ENCODE measurements around the gene SYNRG.

The SYNRG gene

GRCh38 chr17:37562016-37562745 is 47.0 kb downstream of the SYNRG start:
- H3K27me3 ChIP-seq (ENCODE audit: control insufficient read depth, insufficient read depth, low read length), result no peaks in the 10 kb centered on the region
- H3K9me3 ChIP-seq (ENCODE audit: control insufficient read depth, insufficient read depth, low read length), result no peaks in the 10 kb centered on the region
- H3K27ac ChIP-seq (ENCODE audit: low read depth, low read length), result no peak overlapping the region
- H3K4me3 ChIP-seq (ENCODE audit: low read depth, low read length), result no peak overlapping the region
- H3K9ac ChIP-seq (ENCODE audit: low read depth, low read length), result no peak overlapping the region
- peaks cover 52% of the 10 kb centered on the region for H3K36me3 ChIP-seq (ENCODE audit: control insufficient read depth, insufficient read depth, low read length)
- H3K4me1 ChIP-seq (ENCODE audit: control insufficient read depth, insufficient read depth, low read length), result peaks cover 13% of the 10 kb centered on the region

GRCh38 chr17:37558299-37558698 is 50.9 kb downstream of the SYNRG start:
- Histone ChIP-seq H3K27me3 (ENCODE audit: control insufficient read depth, insufficient read depth, low read length) (no peaks in the 10 kb centered on the region), H3K36me3 (ENCODE audit: control insufficient read depth, insufficient read depth, low read length) (peaks cover 43% of the 10 kb centered on the region), H3K27ac (ENCODE audit: low read depth, low read length) (no peak overlapping the region), H3K4me1 (ENCODE audit: control insufficient read depth, insufficient read depth, low read length) (peaks cover 13% of the 10 kb centered on the region), H3K9me3 (ENCODE audit: control insufficient read depth, insufficient read depth, low read length) (no peaks in the 10 kb centered on the region), H3K4me3 (ENCODE audit: low read depth, low read length) (no peak overlapping the region), H3K9ac (ENCODE audit: low read depth, low read length) (no peak overlapping the region)

- no peak overlapping the region for H3K27ac ChIP-seq (ENCODE audit: low read depth, low read length)
These were observed 51.7 kb downstream of the SYNRG start for GRCh38 chr17:37557482-37557881.

GRCh38 chr17:37555386-37555785 is 53.8 kb downstream of the SYNRG start:
- no peaks in the 10 kb centered on the region for H3K27me3 ChIP-seq (ENCODE audit: control insufficient read depth, insufficient read depth, low read length)
- no peak overlapping the region for H3K9ac ChIP-seq (ENCODE audit: low read depth, low read length)
- no peaks in the 10 kb centered on the region for H3K9me3 ChIP-seq (ENCODE audit: control insufficient read depth, insufficient read depth, low read length)
- no peak overlapping the region for H3K27ac ChIP-seq (ENCODE audit: low read depth, low read length)
- no peak overlapping the region for H3K4me3 ChIP-seq (ENCODE audit: low read depth, low read length)
- no peaks in the 10 kb centered on the region for H3K4me1 ChIP-seq (ENCODE audit: control insufficient read depth, insufficient read depth, low read length)
- H3K36me3 ChIP-seq (ENCODE audit: control insufficient read depth, insufficient read depth, low read length), result peaks cover 43% of the 10 kb centered on the region

More at GRCh38 chr17:37557482-37557881, 51.7 kb downstream of the SYNRG start:
- Histone ChIP-seq H3K36me3 (ENCODE audit: control insufficient read depth, insufficient read depth, low read length) (peaks cover 49% of the 10 kb centered on the region), H3K4me1 (ENCODE audit: control insufficient read depth, insufficient read depth, low read length) (peaks cover 8% of the 10 kb centered on the region), H3K27me3 (ENCODE audit: control insufficient read depth, insufficient read depth, low read length) (no peaks in the 10 kb centered on the region), H3K9ac (ENCODE audit: low read depth, low read length) (no peak overlapping the region), H3K9me3 (ENCODE audit: control insufficient read depth, insufficient read depth, low read length) (no peaks in the 10 kb centered on the region), H3K4me3 (ENCODE audit: low read depth, low read length) (no peak overlapping the region)

GRCh38 chr17:37553401-37553966 is 55.7 kb downstream of the SYNRG start:
- no peak overlapping the region for H3K9ac ChIP-seq (ENCODE audit: low read depth, low read length)
- H3K4me1 ChIP-seq (ENCODE audit: control insufficient read depth, insufficient read depth, low read length), result no peaks in the 10 kb centered on the region
- H3K9me3 ChIP-seq (ENCODE audit: control insufficient read depth, insufficient read depth, low read length), result no peaks in the 10 kb centered on the region
- no peak overlapping the region for H3K27ac ChIP-seq (ENCODE audit: low read depth, low read length)
- H3K27me3 ChIP-seq (ENCODE audit: control insufficient read depth, insufficient read depth, low read length), result no peaks in the 10 kb centered on the region
- peaks cover 27% of the 10 kb centered on the region for H3K36me3 ChIP-seq (ENCODE audit: control insufficient read depth, insufficient read depth, low read length)
- H3K4me3 ChIP-seq (ENCODE audit: low read depth, low read length), result no peak overlapping the region

GRCh38 chr17:37551788-37552187 is 57.4 kb downstream of the SYNRG start:
- no peaks in the 10 kb centered on the region for H3K4me1 ChIP-seq (ENCODE audit: control insufficient read depth, insufficient read depth, low read length)
- 0 out of 2 replicates have a peak overlapping the region, but pooled peaks have one; percentile 10 for H3K9ac ChIP-seq (ENCODE audit: low read depth, low read length)
- no peaks in the 10 kb centered on the region for H3K9me3 ChIP-seq (ENCODE audit: control insufficient read depth, insufficient read depth, low read length)
- no peak overlapping the region for H3K4me3 ChIP-seq (ENCODE audit: low read depth, low read length)
- no peak overlapping the region for H3K27ac ChIP-seq (ENCODE audit: low read depth, low read length)
- H3K27me3 ChIP-seq (ENCODE audit: control insufficient read depth, insufficient read depth, low read length), result no peaks in the 10 kb centered on the region
- H3K36me3 ChIP-seq (ENCODE audit: control insufficient read depth, insufficient read depth, low read length), result peaks cover 15% of the 10 kb centered on the region

- Histone ChIP-seq H3K4me1 (ENCODE audit: control insufficient read depth, insufficient read depth, low read length) (no peaks in the 10 kb centered on the region), H3K4me3 (ENCODE audit: low read depth, low read length) (no peak overlapping the region)
These were observed 61.2 kb downstream of the SYNRG start for GRCh38 chr17:37547986-37548385.

GRCh38 chr17:37546302-37546701 is 62.9 kb downstream of the SYNRG start:
- Histone ChIP-seq H3K9ac (ENCODE audit: low read depth, low read length) (no peak overlapping the region), H3K4me3 (ENCODE audit: low read depth, low read length) (no peak overlapping the region), H3K36me3 (ENCODE audit: control insufficient read depth, insufficient read depth, low read length) (peaks cover 11% of the 10 kb centered on the region), H3K9me3 (ENCODE audit: control insufficient read depth, insufficient read depth, low read length) (no peaks in the 10 kb centered on the region), H3K4me1 (ENCODE audit: control insufficient read depth, insufficient read depth, low read length) (peaks cover 9% of the 10 kb centered on the region; the same call in 1 of the 2 replicates), H3K27ac (ENCODE audit: low read depth, low read length) (no peak overlapping the region), H3K27me3 (ENCODE audit: control insufficient read depth, insufficient read depth, low read length) (no peaks in the 10 kb centered on the region)

More at GRCh38 chr17:37547986-37548385, 61.2 kb downstream of the SYNRG start:
- Histone ChIP-seq H3K27ac (ENCODE audit: low read depth, low read length) (no peak overlapping the region), H3K9ac (ENCODE audit: low read depth, low read length) (no peak overlapping the region), H3K9me3 (ENCODE audit: control insufficient read depth, insufficient read depth, low read length) (no peaks in the 10 kb centered on the region), H3K27me3 (ENCODE audit: control insufficient read depth, insufficient read depth, low read length) (no peaks in the 10 kb centered on the region), H3K36me3 (ENCODE audit: control insufficient read depth, insufficient read depth, low read length) (peaks cover 2% of the 10 kb centered on the region)

- H3K27me3 ChIP-seq (ENCODE audit: control insufficient read depth, insufficient read depth, low read length), result no peaks in the 10 kb centered on the region
- H3K27ac ChIP-seq (ENCODE audit: low read depth, low read length), result no peak overlapping the region
- no peak overlapping the region for H3K9ac ChIP-seq (ENCODE audit: low read depth, low read length)
- peaks cover 9% of the 10 kb centered on the region; the same call in 1 of the 2 replicates for H3K4me1 ChIP-seq (ENCODE audit: control insufficient read depth, insufficient read depth, low read length)
- H3K9me3 ChIP-seq (ENCODE audit: control insufficient read depth, insufficient read depth, low read length), result no peaks in the 10 kb centered on the region
- H3K4me3 ChIP-seq (ENCODE audit: low read depth, low read length), result no peak overlapping the region
- H3K36me3 ChIP-seq (ENCODE audit: control insufficient read depth, insufficient read depth, low read length), result peaks cover 18% of the 10 kb centered on the region
These were observed 63.7 kb downstream of the SYNRG start for GRCh38 chr17:37545486-37545885.

- Histone ChIP-seq H3K36me3 (ENCODE audit: control insufficient read depth, insufficient read depth, low read length) (peaks cover 37% of the 10 kb centered on the region), H3K9ac (ENCODE audit: low read depth, low read length) (no peak overlapping the region), H3K9me3 (ENCODE audit: control insufficient read depth, insufficient read depth, low read length) (no peaks in the 10 kb centered on the region), H3K4me1 (ENCODE audit: control insufficient read depth, insufficient read depth, low read length) (peaks cover 9% of the 10 kb centered on the region; the same call in 1 of the 2 replicates), H3K4me3 (ENCODE audit: low read depth, low read length) (no peak overlapping the region), H3K27ac (ENCODE audit: low read depth, low read length) (no peak overlapping the region), H3K27me3 (ENCODE audit: control insufficient read depth, insufficient read depth, low read length) (no peaks in the 10 kb centered on the region)
These were observed 65.6 kb downstream of the SYNRG start for GRCh38 chr17:37543637-37544052.

- Histone ChIP-seq H3K9me3 (ENCODE audit: control insufficient read depth, insufficient read depth, low read length) (no peaks in the 10 kb centered on the region), H3K27ac (ENCODE audit: low read depth, low read length) (peak overlapping the region; percentile 75), H3K9ac (ENCODE audit: low read depth, low read length) (no peak overlapping the region), H3K27me3 (ENCODE audit: control insufficient read depth, insufficient read depth, low read length) (no peaks in the 10 kb centered on the region), H3K36me3 (ENCODE audit: control insufficient read depth, insufficient read depth, low read length) (peaks cover 51% of the 10 kb centered on the region), H3K4me3 (ENCODE audit: low read depth, low read length) (no peak overlapping the region), H3K4me1 (ENCODE audit: control insufficient read depth, insufficient read depth, low read length) (peaks cover 9% of the 10 kb centered on the region; the same call in 1 of the 2 replicates)
These were observed 67.1 kb downstream of the SYNRG start for GRCh38 chr17:37541880-37542660.

Data from HUES48 (cell line).